HEK293T (cell line): Measurements from ENCODE around the gene TEK.

Source experiments
- CTCF ChIA-PET: fragments of 350-600 bp; formaldehyde crosslinking; extraction: SDS; loops from one replicate; lab custom pipeline; 2021; ENCODE audit warnings: antibody characterized with exemption, inconsistent platforms; lab: Yijun Ruan, JAX
- POLR2A ChIA-PET: fragments of 350-600 bp; formaldehyde crosslinking; extraction: SDS; loops from one replicate; lab custom pipeline; 2020; ENCODE audit warnings: antibody characterized with exemption, inconsistent platforms; lab: Yijun Ruan, JAX
- DNase-seq: peaks from one replicate; pipeline ENCODE4 v3.0.0; 2012; ENCODE audit warnings: mixed read lengths; ENCODE audit errors: extremely low spot score
- ARNT ChIP-seq: fragments of 450-650 bp; IDR thresholded peaks from 2 replicates; pipeline ENCODE4 v1.6.1; 2017; ENCODE audit warnings: mild to moderate bottlenecking
- BHLHE40 ChIP-seq: fragments of 450-650 bp; IDR thresholded peaks from 2 replicates; pipeline ENCODE4 v1.6.1; 2016; ENCODE audit warnings: mild to moderate bottlenecking, moderate library complexity, borderline replicate concordance
- CTBP1 ChIP-seq: fragments of 450-650 bp; IDR thresholded peaks from 2 replicates; pipeline ENCODE4 v1.6.1; 2016; ENCODE audit warnings: borderline replicate concordance
- ELF4 ChIP-seq: fragments of 450-650 bp; IDR thresholded peaks from 2 replicates; pipeline ENCODE4 v1.6.1; 2017; ENCODE audit warnings: antibody characterized with exemption
- FOXA1 ChIP-seq: fragments of 450-650 bp; IDR thresholded peaks from 2 replicates; pipeline ENCODE4 v1.6.1; 2016; ENCODE audit warnings: mild to moderate bottlenecking
- FOXK2 ChIP-seq: fragments of 450-650 bp; IDR thresholded peaks from 2 replicates; pipeline ENCODE4 v1.6.1; 2016; ENCODE audit warnings: mild to moderate bottlenecking
- FOXM1 ChIP-seq: fragments of 450-650 bp; IDR thresholded peaks from 2 replicates; pipeline ENCODE4 v1.6.1; 2017; ENCODE audit warnings: mild to moderate bottlenecking, borderline replicate concordance
- HDGF ChIP-seq: fragments of 450-650 bp; IDR thresholded peaks from 2 replicates; pipeline ENCODE4 v1.6.1; 2017; ENCODE audit warnings: antibody characterized with exemption, borderline replicate concordance
- L3MBTL2 ChIP-seq: fragments of 450-650 bp; conservative IDR thresholded peaks from 2 replicates; pipeline ENCODE4 v1.6.1; 2016; ENCODE audit warnings: mild to moderate bottlenecking
- LEF1 ChIP-seq: fragments of 450-650 bp; IDR thresholded peaks from 2 replicates; pipeline ENCODE4 v1.6.1; 2017; ENCODE audit warnings: mild to moderate bottlenecking, borderline replicate concordance
- NFRKB ChIP-seq: fragments of 450-650 bp; IDR thresholded peaks from 2 replicates; pipeline ENCODE4 v1.6.1; 2016; ENCODE audit warnings: mild to moderate bottlenecking, moderate library complexity
- SP1 ChIP-seq: fragments of 450-650 bp; IDR thresholded peaks from 2 replicates; pipeline ENCODE4 v1.6.1; 2017
- SUZ12 ChIP-seq: fragments of 450-650 bp; IDR thresholded peaks from 2 replicates; pipeline ENCODE4 v1.6.1; 2016; ENCODE audit warnings: mild to moderate bottlenecking
- TARDBP ChIP-seq: fragments of 450-650 bp; IDR thresholded peaks from 2 replicates; pipeline ENCODE4 v1.6.1; 2016
- ZNF384 ChIP-seq: fragments of 450-650 bp; IDR thresholded peaks from 2 replicates; pipeline ENCODE4 v1.6.1; 2016
- TF ChIP-seq, protein P1 (sequence below): fragments of 450-650 bp; IDR thresholded peaks from 2 replicates; pipeline ENCODE4 v1.6.1; 2016

Gene TEK

DNA sequence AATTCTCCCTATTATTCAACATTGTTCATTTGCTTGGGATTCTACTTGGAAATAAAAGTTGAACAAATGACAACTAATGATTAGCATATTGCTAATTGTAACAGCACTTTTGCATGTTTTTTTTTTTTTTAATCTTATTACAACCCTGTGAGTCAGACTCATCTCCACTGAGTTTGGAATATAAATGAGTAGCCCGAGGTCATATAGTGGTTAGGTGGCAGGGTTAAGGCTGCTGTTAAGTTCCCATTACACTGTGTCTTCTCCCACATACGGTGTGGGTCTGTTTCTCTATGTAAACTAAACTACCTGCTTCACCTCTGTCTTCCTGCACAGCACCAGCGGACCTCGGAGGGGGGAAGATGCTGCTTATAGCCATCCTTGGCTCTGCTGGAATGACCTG lies 95.6 kb downstream of the TEK start:
- ChIA-PET POLR2A (interaction anchor here (0.6 kb wide), 1 partner anchor 423 kb away, joined by 3 read pairs; no protein-coding TSS in a partner anchor), CTCF (interaction anchor here (0.6 kb wide), 1 partner anchor 171 kb away, joined by 3 read pairs; no protein-coding TSS in a partner anchor)
- no peak for DNase-seq
- TF ChIP-seq FOXK2 (no peak), CTBP1 (no peak), ELF4 (no peak), BHLHE40 (no peak), TARDBP (no peak), LEF1 (no peak), SUZ12 (no peak), NFRKB (no peak), ARNT (no peak), ZNF384 (no peak)

DNA sequence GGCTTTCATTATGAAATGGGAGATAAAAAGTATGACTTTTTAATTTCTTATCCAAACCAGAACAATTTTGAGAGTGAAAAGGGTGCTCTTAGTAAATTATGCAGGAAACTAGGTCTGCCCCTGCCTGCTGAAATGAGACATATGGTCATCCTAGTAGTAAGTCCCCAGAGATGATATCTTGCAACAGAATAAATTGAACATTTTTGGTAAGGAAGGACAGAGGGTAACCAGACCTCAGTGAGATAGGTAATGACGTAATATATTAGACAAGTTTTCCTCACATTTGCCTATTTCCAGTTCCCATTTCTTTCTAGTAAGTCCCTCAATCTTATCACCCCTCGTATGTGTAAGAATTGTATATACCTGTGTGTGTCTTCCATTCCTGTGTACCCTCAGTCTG lies 96.2 kb downstream of the TEK start:
- ChIA-PET POLR2A (no interaction called here), CTCF (no interaction called here)
- no peak for DNase-seq
- TF ChIP-seq FOXK2 (no peak), LEF1 (no peak), TARDBP (no peak), SUZ12 (no peak), NFRKB (no peak), CTBP1 (no peak), FOXA1 (no peak), ARNT (no peak), HDGF (no peak), BHLHE40 (no peak), ELF4 (no peak), SP1 (no peak), ZNF384 (no peak), FOXM1 (no peak), L3MBTL2 (no peak)
- TF ChIP-seq, protein P1, sequence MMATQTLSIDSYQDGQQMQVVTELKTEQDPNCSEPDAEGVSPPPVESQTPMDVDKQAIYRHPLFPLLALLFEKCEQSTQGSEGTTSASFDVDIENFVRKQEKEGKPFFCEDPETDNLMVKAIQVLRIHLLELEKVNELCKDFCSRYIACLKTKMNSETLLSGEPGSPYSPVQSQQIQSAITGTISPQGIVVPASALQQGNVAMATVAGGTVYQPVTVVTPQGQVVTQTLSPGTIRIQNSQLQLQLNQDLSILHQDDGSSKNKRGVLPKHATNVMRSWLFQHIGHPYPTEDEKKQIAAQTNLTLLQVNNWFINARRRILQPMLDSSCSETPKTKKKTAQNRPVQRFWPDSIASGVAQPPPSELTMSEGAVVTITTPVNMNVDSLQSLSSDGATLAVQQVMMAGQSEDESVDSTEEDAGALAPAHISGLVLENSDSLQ: no peak

DNA sequence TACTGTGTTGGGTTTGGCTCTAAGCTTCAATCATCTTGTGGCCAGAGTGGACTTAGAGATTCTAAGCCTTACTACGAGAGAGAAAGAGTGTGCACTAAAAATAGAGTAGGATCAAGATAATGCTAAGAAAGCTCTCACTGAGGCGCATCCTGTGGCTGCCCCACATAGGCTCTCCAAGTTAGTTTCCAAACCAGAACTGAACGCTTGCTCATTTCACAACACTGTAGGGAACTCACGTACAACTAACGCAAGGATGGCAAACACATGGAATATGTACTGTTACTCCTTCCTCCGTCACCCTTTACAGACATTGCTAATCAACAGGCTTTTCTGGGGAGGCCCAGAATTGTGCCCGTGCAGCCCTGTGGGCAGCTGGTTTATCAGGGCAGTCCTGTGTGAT lies 97.0 kb downstream of the TEK start:
- DNase-seq: no peak
- TF ChIP-seq FOXK2: no peak
- TF ChIP-seq, protein P1: no peak
- TF ChIP-seq CTBP1: no peak
- TF ChIP-seq ELF4: no peak
- TF ChIP-seq L3MBTL2: no peak
- TF ChIP-seq ZNF384: no peak
- TF ChIP-seq TARDBP: no peak
- no peak for TF ChIP-seq BHLHE40
- no peak for TF ChIP-seq SP1
- CTCF ChIA-PET: interaction anchor here (0.5 kb wide), 1 partner anchor 116 kb away, joined by 3 read pairs; no protein-coding TSS in a partner anchor
- POLR2A ChIA-PET: no interaction called here

DNA sequence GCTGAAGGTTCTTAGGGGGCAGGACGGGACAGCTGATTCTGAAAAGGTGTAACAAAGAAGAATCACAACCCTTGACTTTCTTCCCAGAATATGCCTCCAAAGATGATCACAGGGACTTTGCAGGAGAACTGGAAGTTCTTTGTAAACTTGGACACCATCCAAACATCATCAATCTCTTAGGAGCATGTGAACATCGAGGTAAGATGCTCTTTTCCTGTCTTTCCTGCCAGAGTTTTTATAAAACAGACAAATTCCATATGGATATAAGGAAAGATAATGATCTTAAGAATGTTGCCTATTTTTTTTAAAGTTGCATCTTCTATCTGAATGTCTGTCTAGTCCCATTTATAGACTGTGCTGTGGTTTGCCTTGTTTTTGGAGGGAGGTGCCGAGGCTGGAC lies 100.0 kb downstream of the TEK start:
- CTCF ChIA-PET: no interaction called here
- no peak for TF ChIP-seq NFRKB

DNA sequence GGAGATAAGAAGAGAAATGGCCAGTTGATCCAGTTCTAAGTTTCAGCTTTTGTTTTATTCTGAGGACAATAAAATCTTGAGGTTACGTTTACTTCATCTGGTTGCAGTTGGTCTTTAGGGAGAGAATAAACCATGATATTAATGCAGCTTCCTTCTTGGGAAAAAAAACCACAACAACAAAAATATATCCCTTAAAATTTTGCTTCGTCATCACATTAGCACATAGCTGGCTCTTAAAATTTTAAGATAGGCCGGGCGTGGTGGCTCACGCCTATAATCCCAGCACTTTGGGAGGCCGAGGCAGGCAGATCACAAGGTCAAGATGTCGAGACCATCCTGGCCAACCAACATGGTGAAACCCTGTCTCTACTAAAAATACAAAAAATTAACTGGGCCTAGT lies 101.6 kb downstream of the TEK start:
- POLR2A ChIA-PET: no interaction called here
- TF ChIP-seq SUZ12: no peak
- TF ChIP-seq, protein P1: no peak
- no peak for TF ChIP-seq CTBP1
- no peak for TF ChIP-seq NFRKB
- no peak for TF ChIP-seq ELF4
- no peak for TF ChIP-seq LEF1
- no peak for TF ChIP-seq FOXK2
- TF ChIP-seq HDGF: no peak
- no peak for TF ChIP-seq ARNT
- no peak for TF ChIP-seq L3MBTL2
- TF ChIP-seq ZNF384: no peak
- TF ChIP-seq FOXA1: no peak
- no peak for TF ChIP-seq SP1
- TF ChIP-seq BHLHE40: no peak
- TF ChIP-seq TARDBP: no peak
- no peak for TF ChIP-seq FOXM1
- CTCF ChIA-PET: no interaction called here
- DNase-seq: no peak

More for the DNA sequence above, 100.0 kb downstream of the TEK start:
- POLR2A ChIA-PET: no interaction called here
- DNase-seq: no peak

DNA sequence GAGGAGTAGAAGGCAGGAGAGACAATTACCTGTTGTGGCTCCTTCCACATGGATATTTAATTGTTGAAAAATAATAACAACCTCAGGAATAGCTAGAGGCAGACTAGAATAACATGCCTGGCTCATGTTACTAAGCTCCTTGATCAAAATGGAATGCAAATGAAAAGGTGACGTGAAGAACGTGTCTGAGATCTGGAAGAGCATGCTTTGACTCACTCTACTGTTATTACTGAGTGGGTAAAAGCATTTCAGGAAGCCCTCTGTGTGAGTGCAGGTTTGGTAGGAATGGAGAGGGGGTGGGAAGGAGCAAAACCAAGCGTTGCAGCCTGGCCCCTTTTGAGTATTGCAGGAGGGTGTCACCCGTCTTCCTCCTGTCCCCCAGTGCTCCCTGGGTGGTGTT lies 103.2 kb downstream of the TEK start:
- TF ChIP-seq NFRKB: no peak
- TF ChIP-seq LEF1: no peak
- TF ChIP-seq SP1: no peak
- TF ChIP-seq ARNT: no peak
- no peak for TF ChIP-seq ZNF384
- DNase-seq: no peak
- ChIA-PET CTCF (no interaction called here), POLR2A (no interaction called here)

DNA sequence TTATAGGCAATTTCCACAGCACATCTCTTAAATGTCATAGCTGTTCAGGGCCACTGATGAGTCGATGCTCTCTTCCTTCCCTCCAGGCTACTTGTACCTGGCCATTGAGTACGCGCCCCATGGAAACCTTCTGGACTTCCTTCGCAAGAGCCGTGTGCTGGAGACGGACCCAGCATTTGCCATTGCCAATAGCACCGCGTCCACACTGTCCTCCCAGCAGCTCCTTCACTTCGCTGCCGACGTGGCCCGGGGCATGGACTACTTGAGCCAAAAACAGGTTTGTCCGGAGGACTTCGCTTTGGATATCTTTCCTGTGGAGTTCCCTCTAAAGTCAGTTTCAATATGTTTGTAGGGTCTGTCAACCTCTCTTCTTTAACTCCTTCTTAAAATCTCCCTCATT lies 103.6 kb downstream of the TEK start:
- CTCF ChIA-PET: no interaction called here
- TF ChIP-seq ZNF384 (no peak), ARNT (no peak), FOXM1 (no peak), ELF4 (no peak), BHLHE40 (no peak), TARDBP (no peak), CTBP1 (no peak), NFRKB (no peak), LEF1 (no peak), SP1 (no peak), FOXA1 (no peak), FOXK2 (no peak), L3MBTL2 (no peak), HDGF (no peak), SUZ12 (no peak)
- TF ChIP-seq, protein P1: no peak
- POLR2A ChIA-PET: no interaction called here
- no peak for DNase-seq
